ENCODE data around the gene GTPBP1.

GTPBP1 gene

GRCh38 chr22:38713921-38714320, 8.2 kb downstream of the GTPBP1 start:
- Histone ChIP-seq H3K4me2 (ENCODE audit: low read length) (no peak overlapping the region), H2BK5ac (ENCODE audit: low read length) (no peak overlapping the region), H3K56ac (ENCODE audit: low read length) (no peak overlapping the region), H3K23ac (ENCODE audit: low read length) (no peak overlapping the region), H3K4ac (ENCODE audit: low read depth, low read length) (no peak overlapping the region), H4K8ac (ENCODE audit: low read depth, low read length) (no peak overlapping the region), H3K18ac (ENCODE audit: low read length) (no peak overlapping the region), H2AK5ac (ENCODE audit: low read length) (no peak overlapping the region), H3K27ac (ENCODE audit: low read depth, low read length) (no peak overlapping the region), H3K4me1 (ENCODE audit: control insufficient read depth, low read depth, low read length) (peaks cover 28% of the 10 kb centered on the region), H3K27me3 (ENCODE audit: insufficient read depth, low read length, poor library complexity) (no peaks in the 10 kb centered on the region), H2BK120ac (ENCODE audit: low read depth, low read length) (no peak overlapping the region), H4K5ac (ENCODE audit: low read length) (no peak overlapping the region), H2BK15ac (replicated peaks; ENCODE audit: low read depth) (no peak overlapping the region), H3K9ac (ENCODE audit: low read length) (no peak overlapping the region), H3K79me2 (ENCODE audit: control insufficient read depth, insufficient read depth, low read length) (peaks cover 50% of the 10 kb centered on the region), H3K79me1 (ENCODE audit: low read length) (peaks cover 29% of the 10 kb centered on the region), H3K36me3 (ENCODE audit: control insufficient read depth, insufficient read depth, low read length) (peaks cover 1% of the 10 kb centered on the region), H3K4me3 (ENCODE audit: low read length) (no peak overlapping the region)
- WGBS (ENCODE audit: extremely low coverage, insufficient coverage, low lambda C conversion rate), result no CpG with 5 or more reads among the region's 8 CpGs
- DNase-seq, result peak; percentile 47

- Histone ChIP-seq H3K79me1 (ENCODE audit: low read length) (peaks cover 26% of the 10 kb centered on the region), H4K5ac (ENCODE audit: low read length) (no peak overlapping the region), H2BK120ac (ENCODE audit: low read depth, low read length) (no peak overlapping the region), H2BK5ac (ENCODE audit: low read length) (no peak overlapping the region), H3K36me3 (ENCODE audit: control insufficient read depth, insufficient read depth, low read length) (peaks cover 1% of the 10 kb centered on the region), H2AK5ac (ENCODE audit: low read length) (no peak overlapping the region), H3K79me2 (ENCODE audit: control insufficient read depth, insufficient read depth, low read length) (peaks cover 39% of the 10 kb centered on the region), H4K8ac (ENCODE audit: low read depth, low read length) (no peak overlapping the region), H3K23ac (ENCODE audit: low read length) (no peak overlapping the region), H3K27me3 (ENCODE audit: insufficient read depth, low read length, poor library complexity) (no peaks in the 10 kb centered on the region), H3K4me3 (ENCODE audit: low read length) (no peak overlapping the region), H3K18ac (ENCODE audit: low read length) (no peak overlapping the region), H3K4me1 (ENCODE audit: control insufficient read depth, low read depth, low read length) (peaks cover 21% of the 10 kb centered on the region), H3K56ac (ENCODE audit: low read length) (peak overlapping the region; percentile 30), H2BK15ac (replicated peaks; ENCODE audit: low read depth) (no peak overlapping the region), H3K4ac (ENCODE audit: low read depth, low read length) (no peak overlapping the region), H3K27ac (ENCODE audit: low read depth, low read length) (no peak overlapping the region), H3K9ac (ENCODE audit: low read length) (no peak overlapping the region), H3K4me2 (ENCODE audit: low read length) (no peak overlapping the region)
- no peak for DNase-seq
- no CpG with 5 or more reads among the region's 9 CpGs for WGBS (ENCODE audit: extremely low coverage, insufficient coverage, low lambda C conversion rate)
Observed at GRCh38 chr22:38715176-38715764, 9.5 kb downstream of the GTPBP1 start.

GRCh38 chr22:38715852-38716251, 10.1 kb downstream of the GTPBP1 start:
- H3K79me1 ChIP-seq (ENCODE audit: low read length), result peaks cover 26% of the 10 kb centered on the region
- no peak overlapping the region for H3K4ac ChIP-seq (ENCODE audit: low read depth, low read length)
- H3K56ac ChIP-seq (ENCODE audit: low read length), result no peak overlapping the region
- H2BK120ac ChIP-seq (ENCODE audit: low read depth, low read length), result no peak overlapping the region
- no peak overlapping the region for H2BK15ac ChIP-seq (replicated peaks; ENCODE audit: low read depth)
- WGBS (ENCODE audit: extremely low coverage, insufficient coverage, low lambda C conversion rate), result no CpG with 5 or more reads among the region's 15 CpGs
- H3K79me2 ChIP-seq (ENCODE audit: control insufficient read depth, insufficient read depth, low read length), result peaks cover 34% of the 10 kb centered on the region
- no peak overlapping the region for H3K23ac ChIP-seq (ENCODE audit: low read length)
- H4K5ac ChIP-seq (ENCODE audit: low read length), result no peak overlapping the region
- H3K27me3 ChIP-seq (ENCODE audit: insufficient read depth, low read length, poor library complexity), result no peaks in the 10 kb centered on the region
- H3K9ac ChIP-seq (ENCODE audit: low read length), result no peak overlapping the region
- H2BK5ac ChIP-seq (ENCODE audit: low read length), result no peak overlapping the region
- H3K27ac ChIP-seq (ENCODE audit: low read depth, low read length), result no peak overlapping the region
- H3K18ac ChIP-seq (ENCODE audit: low read length), result no peak overlapping the region
- H3K36me3 ChIP-seq (ENCODE audit: control insufficient read depth, insufficient read depth, low read length), result peaks cover 1% of the 10 kb centered on the region
- peaks cover 21% of the 10 kb centered on the region for H3K4me1 ChIP-seq (ENCODE audit: control insufficient read depth, low read depth, low read length)
- H4K8ac ChIP-seq (ENCODE audit: low read depth, low read length), result no peak overlapping the region
- H3K4me2 ChIP-seq (ENCODE audit: low read length), result no peak overlapping the region
- no peak overlapping the region for H3K4me3 ChIP-seq (ENCODE audit: low read length)
- no peak for DNase-seq
- no peak overlapping the region for H2AK5ac ChIP-seq (ENCODE audit: low read length)

- no CpG with 5 or more reads among the region's 10 CpGs for WGBS (ENCODE audit: extremely low coverage, insufficient coverage, low lambda C conversion rate)
- Histone ChIP-seq H3K4me2 (ENCODE audit: low read length) (no peak overlapping the region), H2BK5ac (ENCODE audit: low read length) (no peak overlapping the region), H3K18ac (ENCODE audit: low read length) (no peak overlapping the region), H3K79me2 (ENCODE audit: control insufficient read depth, insufficient read depth, low read length) (peaks cover 32% of the 10 kb centered on the region), H3K4me3 (ENCODE audit: low read length) (no peak overlapping the region), H3K23ac (ENCODE audit: low read length) (no peak overlapping the region), H2AK5ac (ENCODE audit: low read length) (no peak overlapping the region), H3K27me3 (ENCODE audit: insufficient read depth, low read length, poor library complexity) (no peaks in the 10 kb centered on the region), H3K4ac (ENCODE audit: low read depth, low read length) (no peak overlapping the region), H3K79me1 (ENCODE audit: low read length) (peaks cover 26% of the 10 kb centered on the region), H3K4me1 (ENCODE audit: control insufficient read depth, low read depth, low read length) (peaks cover 21% of the 10 kb centered on the region), H2BK15ac (replicated peaks; ENCODE audit: low read depth) (no peak overlapping the region), H4K5ac (ENCODE audit: low read length) (no peak overlapping the region), H2BK120ac (ENCODE audit: low read depth, low read length) (no peak overlapping the region), H3K56ac (ENCODE audit: low read length) (no peak overlapping the region), H3K9ac (ENCODE audit: low read length) (no peak overlapping the region), H3K36me3 (ENCODE audit: control insufficient read depth, insufficient read depth, low read length) (peaks cover 1% of the 10 kb centered on the region), H3K27ac (ENCODE audit: low read depth, low read length) (no peak overlapping the region), H4K8ac (ENCODE audit: low read depth, low read length) (no peak overlapping the region)
- DNase-seq, result no peak
Observed at GRCh38 chr22:38716271-38716670, 10.5 kb downstream of the GTPBP1 start.

GRCh38 chr22:38716826-38717225, 11.1 kb downstream of the GTPBP1 start:
- H3K36me3 ChIP-seq (ENCODE audit: control insufficient read depth, insufficient read depth, low read length), result peaks cover 1% of the 10 kb centered on the region
- H2BK120ac ChIP-seq (ENCODE audit: low read depth, low read length), result no peak overlapping the region
- WGBS (ENCODE audit: extremely low coverage, insufficient coverage, low lambda C conversion rate), result no CpG with 5 or more reads among the region's 9 CpGs
- no peak for DNase-seq
- H4K8ac ChIP-seq (ENCODE audit: low read depth, low read length), result no peak overlapping the region
- no peak overlapping the region for H3K23ac ChIP-seq (ENCODE audit: low read length)
- H3K9ac ChIP-seq (ENCODE audit: low read length), result no peak overlapping the region
- no peak overlapping the region for H3K4me3 ChIP-seq (ENCODE audit: low read length)
- no peak overlapping the region for H3K4ac ChIP-seq (ENCODE audit: low read depth, low read length)
- H3K79me2 ChIP-seq (ENCODE audit: control insufficient read depth, insufficient read depth, low read length), result peaks cover 32% of the 10 kb centered on the region
- H3K4me1 ChIP-seq (ENCODE audit: control insufficient read depth, low read depth, low read length), result peaks cover 21% of the 10 kb centered on the region
- no peak overlapping the region for H3K56ac ChIP-seq (ENCODE audit: low read length)
- H2BK15ac ChIP-seq (replicated peaks; ENCODE audit: low read depth), result no peak overlapping the region
- H3K27ac ChIP-seq (ENCODE audit: low read depth, low read length), result no peak overlapping the region
- no peak overlapping the region for H3K18ac ChIP-seq (ENCODE audit: low read length)
- no peak overlapping the region for H2BK5ac ChIP-seq (ENCODE audit: low read length)
- peaks cover 26% of the 10 kb centered on the region for H3K79me1 ChIP-seq (ENCODE audit: low read length)
- no peak overlapping the region for H2AK5ac ChIP-seq (ENCODE audit: low read length)
- no peak overlapping the region for H4K5ac ChIP-seq (ENCODE audit: low read length)
- no peak overlapping the region for H3K4me2 ChIP-seq (ENCODE audit: low read length)
- H3K27me3 ChIP-seq (ENCODE audit: insufficient read depth, low read length, poor library complexity), result no peaks in the 10 kb centered on the region

GRCh38 chr22:38717244-38717643, 11.5 kb downstream of the GTPBP1 start:
- H2BK15ac ChIP-seq (replicated peaks; ENCODE audit: low read depth), result no peak overlapping the region
- no peak overlapping the region for H4K5ac ChIP-seq (ENCODE audit: low read length)
- no CpG with 5 or more reads among the region's 6 CpGs for WGBS (ENCODE audit: extremely low coverage, insufficient coverage, low lambda C conversion rate)
- H3K56ac ChIP-seq (ENCODE audit: low read length), result no peak overlapping the region
- H3K23ac ChIP-seq (ENCODE audit: low read length), result no peak overlapping the region
- H3K79me2 ChIP-seq (ENCODE audit: control insufficient read depth, insufficient read depth, low read length), result peaks cover 32% of the 10 kb centered on the region
- H3K18ac ChIP-seq (ENCODE audit: low read length), result no peak overlapping the region
- no peak overlapping the region for H2BK120ac ChIP-seq (ENCODE audit: low read depth, low read length)
- H3K4ac ChIP-seq (ENCODE audit: low read depth, low read length), result no peak overlapping the region
- DNase-seq, result no peak
- peaks cover 26% of the 10 kb centered on the region for H3K79me1 ChIP-seq (ENCODE audit: low read length)
- H3K4me1 ChIP-seq (ENCODE audit: control insufficient read depth, low read depth, low read length), result peaks cover 18% of the 10 kb centered on the region
- no peak overlapping the region for H3K4me3 ChIP-seq (ENCODE audit: low read length)
- H3K4me2 ChIP-seq (ENCODE audit: low read length), result no peak overlapping the region
- H3K27me3 ChIP-seq (ENCODE audit: insufficient read depth, low read length, poor library complexity), result no peaks in the 10 kb centered on the region
- H2AK5ac ChIP-seq (ENCODE audit: low read length), result no peak overlapping the region
- no peak overlapping the region for H3K27ac ChIP-seq (ENCODE audit: low read depth, low read length)
- H4K8ac ChIP-seq (ENCODE audit: low read depth, low read length), result no peak overlapping the region
- H3K9ac ChIP-seq (ENCODE audit: low read length), result no peak overlapping the region
- H3K36me3 ChIP-seq (ENCODE audit: control insufficient read depth, insufficient read depth, low read length), result peaks cover 1% of the 10 kb centered on the region
- no peak overlapping the region for H2BK5ac ChIP-seq (ENCODE audit: low read length)

Measured in mesendoderm (in vitro differentiated cells).